HG03521 (cell line): ENCODE results near the gene SYCE1.

Experiments used
- ATAC-seq: cut with Tn5 transposase; IDR thresholded peaks from one replicate; pipeline ENCODE4 v1.9.1; 2021; ENCODE audit warnings: mild to moderate bottlenecking, moderate library complexity; ENCODE audit not compliant: unreplicated experiment

The SYCE1 gene

DNA sequence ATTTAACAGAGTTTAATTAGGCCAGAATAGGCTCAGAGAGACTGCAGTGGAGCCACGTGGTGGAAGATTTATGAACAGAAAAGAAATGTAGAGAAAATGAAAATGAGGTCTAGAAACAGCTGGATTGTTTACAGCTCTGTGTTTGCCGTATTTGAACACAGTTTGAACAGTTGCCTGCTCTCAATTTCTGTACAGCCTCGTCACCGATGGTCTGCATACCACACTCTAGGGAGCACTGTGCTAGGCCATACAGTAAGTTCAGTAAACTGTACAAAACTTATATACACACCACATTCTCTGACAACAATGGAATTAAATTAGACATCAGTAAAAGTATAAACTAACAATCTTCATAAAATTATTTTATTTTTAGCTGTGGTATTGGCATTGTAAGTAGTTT, 49.3 kb downstream of the SYCE1 start:
- no peak for ATAC-seq

DNA sequence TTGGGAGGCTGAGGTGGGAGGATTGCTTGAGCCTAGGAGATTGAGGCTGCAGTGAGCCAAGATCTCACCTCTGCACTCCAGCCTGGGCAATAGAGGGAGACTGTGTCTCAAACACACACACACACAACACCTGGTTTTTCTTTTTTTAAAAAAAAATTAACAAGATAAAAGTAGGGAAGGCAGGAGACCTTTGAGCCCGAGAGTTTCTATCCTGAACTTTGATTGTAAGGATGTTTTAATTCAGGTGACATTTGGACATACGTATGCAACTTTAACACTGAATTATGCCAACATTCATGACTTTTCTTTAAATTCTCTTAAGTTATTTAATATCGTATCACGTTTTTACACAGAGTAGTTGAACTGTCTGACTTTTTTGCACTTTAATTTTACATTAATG, 49.9 kb downstream of the SYCE1 start:
- ATAC-seq, result no peak

DNA sequence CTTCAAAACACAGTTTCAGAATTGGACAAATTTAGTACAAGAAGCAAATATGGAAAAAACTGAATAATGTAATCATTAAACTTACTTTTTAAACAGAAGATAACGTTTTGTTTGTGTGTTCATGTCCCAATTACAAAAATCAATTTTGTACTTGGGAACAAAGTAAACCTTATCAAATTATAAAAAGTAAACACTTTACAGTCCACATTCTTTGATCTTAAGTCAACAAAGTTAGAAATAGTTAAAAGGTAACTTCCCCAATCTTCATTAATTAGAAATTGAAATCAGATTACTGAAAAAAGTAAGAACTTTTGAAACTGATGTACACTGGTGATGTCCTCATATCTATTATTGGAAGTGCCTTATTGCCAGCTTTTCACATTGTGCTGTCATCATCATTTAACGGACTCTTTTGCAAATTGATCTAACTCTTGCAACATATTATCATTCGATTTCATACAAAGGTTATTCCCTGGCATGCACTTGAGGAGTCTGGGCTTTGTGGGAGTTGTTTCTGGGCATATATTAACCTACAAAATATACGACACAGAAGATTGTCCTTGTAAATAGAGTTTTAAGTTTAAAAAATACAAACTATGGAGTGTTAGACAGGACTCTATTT, 53.4 kb downstream of the SYCE1 start:
- no peak for ATAC-seq

DNA sequence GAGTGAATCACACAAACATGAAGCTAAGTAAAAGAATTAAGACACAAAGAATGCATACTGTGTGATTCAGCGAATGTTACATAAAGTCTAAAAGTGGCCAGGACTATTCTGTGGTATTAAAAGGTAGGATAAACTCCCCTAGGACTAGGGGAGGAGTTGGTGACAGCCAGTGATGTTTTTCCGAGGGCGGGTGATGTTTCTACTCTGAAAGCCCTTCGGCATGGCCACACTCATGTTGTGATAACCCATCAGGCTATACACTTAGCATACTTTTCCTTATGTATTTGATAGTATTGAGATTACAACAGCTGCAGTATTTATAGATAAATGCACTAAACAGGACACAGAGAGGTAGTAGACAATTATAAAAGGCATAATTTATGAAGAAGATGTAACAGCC, 54.0 kb downstream of the SYCE1 start:
- ATAC-seq, result no peak

DNA sequence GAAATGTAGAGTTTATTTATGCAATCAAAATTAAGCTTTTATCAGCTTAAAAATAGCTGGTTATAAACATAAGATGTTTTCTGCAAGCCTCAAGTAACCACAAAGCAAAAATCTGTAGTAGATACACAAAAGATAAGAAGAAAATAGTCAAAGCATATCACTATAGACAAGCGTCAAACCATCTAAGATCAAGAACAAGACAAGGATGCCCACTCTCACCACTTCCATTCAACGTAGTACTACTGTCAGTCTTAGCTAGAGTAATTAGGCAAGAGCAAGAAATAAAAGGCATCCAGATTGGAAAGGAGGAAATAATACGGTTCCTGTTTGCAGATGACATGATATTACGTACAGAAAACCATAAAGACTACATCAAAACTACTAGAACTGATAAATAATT, 55.7 kb downstream of the SYCE1 start:
- ATAC-seq, result no peak
